Activated naive CD8-positive, alpha-beta T cell (primary cell): Measurements from ENCODE around the gene WDR33.
"Not testable (repeated sequence)": the region's sequence is repeated elsewhere in the genome, so short reads cannot be mapped to it uniquely, and the experiment has no call there.

Experiments used
- H3K27ac Mint-ChIP-seq: one replicate; pipeline ENCODE4 v1.8.0; 2021; ENCODE audit warnings: mixed read lengths
- H3K27me3 Mint-ChIP-seq: one replicate; pipeline ENCODE4 v1.8.0; 2021; ENCODE audit warnings: mixed read lengths
- H3K36me3 Mint-ChIP-seq: one replicate; pipeline ENCODE4 v1.8.0; 2021; ENCODE audit warnings: mixed read lengths
- H3K4me1 Mint-ChIP-seq: one replicate; pipeline ENCODE4 v1.8.0; 2021; ENCODE audit warnings: low read depth, mixed read lengths
- H3K4me3 Mint-ChIP-seq: one replicate; pipeline ENCODE4 v1.8.0; 2021; ENCODE audit warnings: mild to moderate bottlenecking, mixed read lengths
- H3K9me3 Mint-ChIP-seq: one replicate; pipeline ENCODE4 v1.8.0; 2021; ENCODE audit warnings: low read depth, mixed read lengths

WDR33 gene

GRCh38 chr2:127790694-127791529, 20.1 kb downstream of the WDR33 start:
- H3K27me3 Mint-ChIP-seq: no peaks in the 10 kb centered on the region
- H3K4me1 Mint-ChIP-seq: peaks cover 30% of the 10 kb centered on the region
- H3K27ac Mint-ChIP-seq: peak overlapping the region; percentile 68
- H3K4me3 Mint-ChIP-seq: no peak overlapping the region
- H3K9me3 Mint-ChIP-seq: no peaks in the 10 kb centered on the region
- H3K36me3 Mint-ChIP-seq: no peaks in the 10 kb centered on the region

- Mint-ChIP-seq H3K27me3 (no peaks in the 10 kb centered on the region), H3K9me3 (no peaks in the 10 kb centered on the region), H3K4me1 (peaks cover 34% of the 10 kb centered on the region), H3K4me3 (no peak overlapping the region), H3K36me3 (no peaks in the 10 kb centered on the region), H3K27ac (no peak overlapping the region)
Measured at GRCh38 chr2:127786048-127786809, 24.7 kb downstream of the WDR33 start.

GRCh38 chr2:127784965-127785518, 25.9 kb downstream of the WDR33 start:
- Mint-ChIP-seq H3K4me3 (no peak overlapping the region), H3K36me3 (no peaks in the 10 kb centered on the region), H3K27me3 (no peaks in the 10 kb centered on the region), H3K4me1 (peaks cover 32% of the 10 kb centered on the region), H3K27ac (peak overlapping the region; percentile 7), H3K9me3 (no peaks in the 10 kb centered on the region)

- Mint-ChIP-seq H3K36me3 (no peaks in the 10 kb centered on the region), H3K27ac (no peak overlapping the region), H3K4me1 (peaks cover 44% of the 10 kb centered on the region), H3K9me3 (no peaks in the 10 kb centered on the region), H3K4me3 (no peak overlapping the region), H3K27me3 (no peaks in the 10 kb centered on the region)
Measured at GRCh38 chr2:127783101-127783500, 27.9 kb downstream of the WDR33 start.

- Mint-ChIP-seq H3K4me3 (no peak overlapping the region), H3K36me3 (no peaks in the 10 kb centered on the region), H3K4me1 (peaks cover 55% of the 10 kb centered on the region)
Measured at GRCh38 chr2:127778850-127779249, 32.1 kb downstream of the WDR33 start.

GRCh38 chr2:127778447-127778846, 32.5 kb downstream of the WDR33 start:
- peaks cover 55% of the 10 kb centered on the region for H3K4me1 Mint-ChIP-seq
- H3K4me3 Mint-ChIP-seq: no peak overlapping the region
- no peaks in the 10 kb centered on the region for H3K36me3 Mint-ChIP-seq
- no peaks in the 10 kb centered on the region for H3K27me3 Mint-ChIP-seq
- no peak overlapping the region for H3K27ac Mint-ChIP-seq
- H3K9me3 Mint-ChIP-seq: no peaks in the 10 kb centered on the region

More at GRCh38 chr2:127778850-127779249, 32.1 kb downstream of the WDR33 start:
- H3K27ac Mint-ChIP-seq: no peak overlapping the region
- no peaks in the 10 kb centered on the region for H3K27me3 Mint-ChIP-seq
- H3K9me3 Mint-ChIP-seq: no peaks in the 10 kb centered on the region

- no peaks in the 10 kb centered on the region for H3K27me3 Mint-ChIP-seq
- no peak overlapping the region for H3K4me3 Mint-ChIP-seq
- H3K9me3 Mint-ChIP-seq: no peaks in the 10 kb centered on the region
- H3K27ac Mint-ChIP-seq: peak overlapping the region; percentile 12
- H3K36me3 Mint-ChIP-seq: no peaks in the 10 kb centered on the region
- peaks cover 53% of the 10 kb centered on the region for H3K4me1 Mint-ChIP-seq
Measured at GRCh38 chr2:127776122-127776780, 34.7 kb downstream of the WDR33 start.

GRCh38 chr2:127771756-127772155, 39.2 kb downstream of the WDR33 start:
- Mint-ChIP-seq H3K36me3 (peaks cover 3% of the 10 kb centered on the region), H3K27me3 (no peaks in the 10 kb centered on the region), H3K4me3 (no peak overlapping the region), H3K4me1 (peaks cover 30% of the 10 kb centered on the region), H3K9me3 (no peaks in the 10 kb centered on the region), H3K27ac (peak overlapping the region; percentile 73)

- Mint-ChIP-seq H3K36me3 (peaks cover 3% of the 10 kb centered on the region), H3K4me1 (peaks cover 25% of the 10 kb centered on the region), H3K27ac (peak overlapping the region; percentile 73), H3K27me3 (no peaks in the 10 kb centered on the region), H3K9me3 (no peaks in the 10 kb centered on the region), H3K4me3 (no peak overlapping the region)
Measured at GRCh38 chr2:127770973-127771735, 39.8 kb downstream of the WDR33 start.

- H3K4me3 Mint-ChIP-seq, H3K36me3 Mint-ChIP-seq, H3K27ac Mint-ChIP-seq, H3K9me3 Mint-ChIP-seq, H3K27me3 Mint-ChIP-seq: not testable (repeated sequence)
- peaks cover 20% of the 10 kb centered on the region for H3K4me1 Mint-ChIP-seq
Measured at GRCh38 chr2:127770534-127770933, 40.4 kb downstream of the WDR33 start.

GRCh38 chr2:127769587-127769986, 41.4 kb downstream of the WDR33 start:
- no peak overlapping the region for H3K4me3 Mint-ChIP-seq
- H3K9me3 Mint-ChIP-seq: no peaks in the 10 kb centered on the region
- H3K27ac Mint-ChIP-seq: peak overlapping the region; percentile 59
- H3K27me3 Mint-ChIP-seq: no peaks in the 10 kb centered on the region
- peaks cover 15% of the 10 kb centered on the region for H3K4me1 Mint-ChIP-seq
- H3K36me3 Mint-ChIP-seq: peaks cover 7% of the 10 kb centered on the region

GRCh38 chr2:127768775-127769479, 42.0 kb downstream of the WDR33 start:
- Mint-ChIP-seq H3K36me3 (peaks cover 11% of the 10 kb centered on the region), H3K4me1 (peaks cover 15% of the 10 kb centered on the region), H3K27me3 (no peaks in the 10 kb centered on the region), H3K9me3 (no peaks in the 10 kb centered on the region), H3K27ac (peak overlapping the region; percentile 59), H3K4me3 (no peak overlapping the region)

- Mint-ChIP-seq H3K27me3 (no peaks in the 10 kb centered on the region), H3K4me3 (no peak overlapping the region), H3K36me3 (peaks cover 15% of the 10 kb centered on the region), H3K9me3 (no peaks in the 10 kb centered on the region), H3K4me1 (peaks cover 8% of the 10 kb centered on the region), H3K27ac (no peak overlapping the region)
Measured at GRCh38 chr2:127763776-127764175, 47.2 kb downstream of the WDR33 start.

GRCh38 chr2:127762846-127763245, 48.1 kb downstream of the WDR33 start:
- H3K27me3 Mint-ChIP-seq: no peaks in the 10 kb centered on the region

More at GRCh38 chr2:127762846-127763245, 48.1 kb downstream of the WDR33 start:
- H3K36me3 Mint-ChIP-seq: peaks cover 15% of the 10 kb centered on the region
- no peaks in the 10 kb centered on the region for H3K9me3 Mint-ChIP-seq
- H3K27ac Mint-ChIP-seq: no peak overlapping the region
- H3K4me1 Mint-ChIP-seq: peaks cover 8% of the 10 kb centered on the region
- H3K4me3 Mint-ChIP-seq: no peak overlapping the region
